B cell (primary cell): Measurements from ENCODE around the gene LARGE2. TPM values are rescaled to one million over a fixed set of nuclear protein-coding genes. Genes with fewer than 3 reads are reported as not detected.

ENCODE experiments used
- ATAC-seq: fragments of 200-7000 bp; cut with Tn5 transposase; one replicate; pipeline ENCODE4 v1.10.0; 2021; ENCODE audit warnings: low read depth, mild to moderate bottlenecking, moderate number of reproducible peaks, moderate library complexity
- CTCF ChIA-PET: fragments of 350-600 bp; sonication (Branson Sonifier 250); formaldehyde crosslinking; loops from one replicate; lab custom pipeline; 2021; ENCODE audit warnings: antibody characterized with exemption, inconsistent platforms; lab: Charles Lee
- POLR2A ChIA-PET: fragments of 350-600 bp; sonication (Branson Sonifier 250); formaldehyde crosslinking; loops from one replicate; lab custom pipeline; 2021; ENCODE audit warnings: antibody characterized with exemption; lab: Charles Lee
- DNase-seq: peaks from one replicate; pipeline ENCODE4 v3.0.0; 2013
- H2AFZ ChIP-seq: 2 replicates; pipeline ENCODE4 v1.6.1; 2012; ENCODE audit warnings: mild to moderate bottlenecking, low read depth, low read length; ENCODE audit not compliant: insufficient read depth, poor library complexity, severe bottlenecking
- H3K27ac ChIP-seq, 2 donors: 1 replicate in 1 of 2; 2 replicates in 1 of 2; pipeline ENCODE4 v1.5.1; 2012 to 2013; ENCODE audit warnings: low read length in 2 of 2, mild to moderate bottlenecking in 2 of 2, moderate library complexity in 1 of 2
- H3K27me3 ChIP-seq, 4 experiments: fragments of 200-600 bp in 1 of 4; sonication (generic) in 1 of 4; replicated peaks in 1 of 4; 1 replicate in 2 of 4; 2 replicates in 2 of 4; pipeline versions ENCODE4 v1.6.1 to v1.7.0; 2013 to 2016; ENCODE audit warnings: low read length in 3 of 4, mild to moderate bottlenecking in 2 of 4, mixed read lengths in 1 of 4, moderate library complexity in 1 of 4; ENCODE audit not compliant: insufficient read depth in 4 of 4, control insufficient read depth in 3 of 4; ENCODE audit errors: control extremely low read depth in 1 of 4
- H3K36me3 ChIP-seq, 2 experiments: replicated peaks in 1 of 2; 1 replicate in 1 of 2; 2 replicates in 1 of 2; pipeline versions ENCODE4 v1.6.1 to v1.7.1; 2013; ENCODE audit warnings: low read length in 1 of 2; ENCODE audit not compliant: insufficient read depth in 2 of 2, control insufficient read depth in 1 of 2; ENCODE audit errors: control extremely low read depth in 1 of 2, extremely low read depth in 1 of 2
- H3K4me1 ChIP-seq, 2 donors: fragments of 200-600 bp in 1 of 2; sonication (generic) in 1 of 2; 1 replicate in 1 of 2; 2 replicates in 1 of 2; pipeline versions ENCODE4 v1.5.1 to v1.6.1; 2013 to 2017; ENCODE audit warnings: low read length in 2 of 2; ENCODE audit not compliant: control insufficient read depth in 2 of 2, insufficient read depth in 2 of 2
- H3K4me2 ChIP-seq: replicated peaks from 2 replicates; pipeline ENCODE3; 2012; ENCODE audit warnings: mild to moderate bottlenecking, low read depth, low read length; ENCODE audit not compliant: poor library complexity, severe bottlenecking
- H3K4me3 ChIP-seq, 5 experiments: fragments of 200-600 bp in 1 of 5; sonication (generic) in 1 of 5; 1 replicate in 3 of 5; 2 replicates in 2 of 5; pipeline versions ENCODE4 v1.5.1 to v1.7.0; 2011 to 2016; ENCODE audit warnings: low read length in 4 of 5, mild to moderate bottlenecking in 4 of 5, low read depth in 2 of 5, control low read depth in 1 of 5, moderate library complexity in 1 of 5; ENCODE audit not compliant: insufficient read depth in 1 of 5; ENCODE audit errors: control extremely low read depth in 1 of 5, extremely low read depth in 1 of 5
- H3K79me2 ChIP-seq: fragments of 200-600 bp; sonication (generic); one replicate; pipeline ENCODE4 v1.6.0; 2016; ENCODE audit warnings: low read length; ENCODE audit not compliant: control insufficient read depth, insufficient read depth
- H3K9ac ChIP-seq: fragments of 200-600 bp; sonication (generic); 2 replicates; pipeline ENCODE4 v1.6.1; 2017; ENCODE audit warnings: mild to moderate bottlenecking, low read length, moderate library complexity
- H3K9me3 ChIP-seq, 3 donors: one replicate each; pipeline versions ENCODE4 v1.6.1 to v1.7.1; 2013; ENCODE audit warnings: low read length in 2 of 3; ENCODE audit not compliant: control insufficient read depth in 2 of 3, insufficient read depth in 1 of 3; ENCODE audit errors: control extremely low read depth in 1 of 3
- H4K20me1 ChIP-seq: 2 replicates; pipeline ENCODE4 v1.6.0; 2012; ENCODE audit warnings: mild to moderate bottlenecking, low read length; ENCODE audit not compliant: insufficient read depth, control insufficient read depth, poor library complexity, severe bottlenecking
- H3K27ac Mint-ChIP-seq: one replicate; pipeline ENCODE4 v1.8.0; 2021; ENCODE audit warnings: mixed read lengths
- H3K27me3 Mint-ChIP-seq: one replicate; pipeline ENCODE4 v1.8.0; 2021; ENCODE audit warnings: mixed read lengths
- H3K4me1 Mint-ChIP-seq: one replicate; pipeline ENCODE4 v1.8.0; 2021; ENCODE audit warnings: mixed read lengths
- H3K4me3 Mint-ChIP-seq: one replicate; pipeline ENCODE4 v1.8.0; 2021; ENCODE audit warnings: mixed read lengths
- H3K9me3 Mint-ChIP-seq: one replicate; pipeline ENCODE4 v1.8.0; 2022; ENCODE audit warnings: mixed read lengths; ENCODE audit not compliant: insufficient read depth
- EZH2 ChIP-seq: IDR thresholded peaks from 2 replicates; pipeline ENCODE4 v1.6.1; 2012; ENCODE audit warnings: borderline replicate concordance, low read depth, mild to moderate bottlenecking, moderate library complexity, low read length; ENCODE audit not compliant: insufficient read depth, poor library complexity, severe bottlenecking
- WGBS: methylation state at CpG from one replicate; pipeline ENCODE4 v1.1.5; 2013; ENCODE audit warnings: missing lambda C conversion rate; ENCODE audit not compliant: insufficient coverage; 5-methylcytosine and 5-hydroxymethylcytosine counted together
- intact Hi-C: fragments of 100-400 bp; cut with micrococcal nuclease; formaldehyde crosslinking; loops from one replicate; pipeline ENCODE4 v1.10.0; 2022
- polyA plus RNA-seq: library from polyadenylated mRNA; depleted of rRNA; stranded (reverse); fragments of >200 nt; gene quantifications from 2 replicates; pipeline ENCODE4 v1.2.3, GENCODE V29; 2012
- total RNA-seq, 2 donors: library from RNA; stranded (reverse); fragments of 120-200 nt in 1 of 2; gene quantifications; 1 replicate in 1 of 2; 2 replicates in 1 of 2; pipeline versions ENCODE4 v1.2.3 to v1.2.4, GENCODE V29; 2013 to 2022
- TF ChIP-seq, protein P1 (sequence below): fragments of 200-600 bp; IDR thresholded peaks from one replicate; pipeline ENCODE4 v1.8.0; 2022; ENCODE audit warnings: antibody characterized with exemption, mild to moderate bottlenecking

LARGE2 gene
- total and polyA plus RNA-seq, 2 donors (not counting 1 experiment from before 2014, with no cell fraction given) = 109 to 264 TPM

DNA sequence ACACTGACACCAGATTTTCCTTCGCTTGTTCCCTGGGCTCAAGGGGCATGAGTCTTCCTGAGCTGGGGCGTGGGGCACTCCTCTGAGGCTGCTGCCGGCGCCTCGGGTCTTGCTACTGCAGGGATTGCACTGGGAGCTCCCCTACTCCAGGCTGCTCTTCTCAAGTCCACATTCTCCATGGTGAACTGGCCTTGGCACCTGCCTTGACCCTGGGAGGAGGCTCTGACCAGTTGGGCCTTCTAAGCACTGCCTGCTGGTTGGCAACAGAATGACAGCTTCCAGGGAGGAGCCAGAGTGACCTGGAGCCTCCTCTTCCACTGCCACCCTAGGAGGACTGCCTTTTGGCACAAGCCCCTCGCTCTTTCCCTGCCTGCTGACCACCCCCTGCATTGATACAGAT lies 24.9 kb upstream of the LARGE2 start:
- H3K4me3 ChIP-seq = no peak overlapping the region
- DNase-seq (no peak), ATAC-seq (no peak)
- H3K27me3 ChIP-seq = peaks cover 0 to 53% (median 23%) of the 10 kb centered on the region in 4 experiments
- 95% methylated on average over 5 of the region's 6 CpGs for WGBS
- CTCF ChIA-PET = interaction anchor here (0.7 to 3.3 kb wide), 3 partner anchors 20 to 106 kb away, joined by 3 to 12 read pairs (median 3); partner anchors contain the start of gene PEX16
- H3K9me3 Mint-ChIP-seq = no peaks in the 10 kb centered on the region
- peaks cover 0 to 12% (median 0%) of the 10 kb centered on the region in 3 donors for H3K9me3 ChIP-seq
- POLR2A ChIA-PET = no interaction called here
- intact Hi-C loops = no loop called here
- no peak overlapping the region for H3K4me2 ChIP-seq
- no peak overlapping the region for H3K27ac Mint-ChIP-seq
- no peak overlapping the region for H2AFZ ChIP-seq
- no peak overlapping the region for H3K27ac ChIP-seq
- no peaks in the 10 kb centered on the region for H3K79me2 ChIP-seq
- H3K27me3 Mint-ChIP-seq = peaks cover 35% of the 10 kb centered on the region
- H3K4me1 Mint-ChIP-seq = peaks cover 12% of the 10 kb centered on the region
- TF ChIP-seq, protein P1, sequence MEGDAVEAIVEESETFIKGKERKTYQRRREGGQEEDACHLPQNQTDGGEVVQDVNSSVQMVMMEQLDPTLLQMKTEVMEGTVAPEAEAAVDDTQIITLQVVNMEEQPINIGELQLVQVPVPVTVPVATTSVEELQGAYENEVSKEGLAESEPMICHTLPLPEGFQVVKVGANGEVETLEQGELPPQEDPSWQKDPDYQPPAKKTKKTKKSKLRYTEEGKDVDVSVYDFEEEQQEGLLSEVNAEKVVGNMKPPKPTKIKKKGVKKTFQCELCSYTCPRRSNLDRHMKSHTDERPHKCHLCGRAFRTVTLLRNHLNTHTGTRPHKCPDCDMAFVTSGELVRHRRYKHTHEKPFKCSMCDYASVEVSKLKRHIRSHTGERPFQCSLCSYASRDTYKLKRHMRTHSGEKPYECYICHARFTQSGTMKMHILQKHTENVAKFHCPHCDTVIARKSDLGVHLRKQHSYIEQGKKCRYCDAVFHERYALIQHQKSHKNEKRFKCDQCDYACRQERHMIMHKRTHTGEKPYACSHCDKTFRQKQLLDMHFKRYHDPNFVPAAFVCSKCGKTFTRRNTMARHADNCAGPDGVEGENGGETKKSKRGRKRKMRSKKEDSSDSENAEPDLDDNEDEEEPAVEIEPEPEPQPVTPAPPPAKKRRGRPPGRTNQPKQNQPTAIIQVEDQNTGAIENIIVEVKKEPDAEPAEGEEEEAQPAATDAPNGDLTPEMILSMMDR = no peak
- no peak for TF ChIP-seq EZH2
- no peaks in the 10 kb centered on the region for H3K36me3 ChIP-seq
- no peak overlapping the region for H3K4me3 Mint-ChIP-seq
- H4K20me1 ChIP-seq = no peaks in the 10 kb centered on the region
- H3K4me1 ChIP-seq = peaks cover 12 to 17% of the 10 kb centered on the region in 2 donors
- H3K9ac ChIP-seq = no peak overlapping the region

DNA sequence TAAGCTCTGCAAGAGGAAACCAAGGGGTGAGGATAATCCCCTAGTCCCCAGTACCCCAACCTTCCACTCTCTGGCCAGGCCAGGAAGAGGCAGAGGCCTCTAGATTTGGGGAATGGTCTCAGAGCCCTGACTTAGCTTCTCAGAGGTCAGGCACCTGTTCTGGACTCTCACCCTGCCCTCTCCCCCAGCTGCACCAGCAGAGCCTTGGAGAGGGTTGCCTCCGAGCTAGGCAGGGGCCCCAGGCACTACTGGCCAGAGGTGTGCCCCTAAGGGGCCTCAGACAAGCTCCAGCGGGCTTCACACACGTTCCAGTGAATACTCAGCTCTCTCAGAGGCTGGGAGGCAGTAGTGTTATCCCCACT lies 23.4 kb upstream of the LARGE2 start:
- no peaks in the 10 kb centered on the region for H3K36me3 ChIP-seq
- CTCF ChIA-PET = interaction anchor here (1.2 to 3.3 kb wide), 4 partner anchors 19 to 108 kb away, joined by 3 to 12 read pairs (median 4); partner anchors contain the start of gene PEX16
- peak overlapping the region; percentile 66 for H3K9ac ChIP-seq
- H3K27me3 ChIP-seq = peaks cover 0 to 47% (median 21%) of the 10 kb centered on the region in 4 experiments
- peak overlapping the region in 4 of 5 experiments; percentile 37 to 59 (median 50) for H3K4me3 ChIP-seq
- Mint-ChIP-seq H3K4me3 (peak overlapping the region; percentile 81), H3K27ac (no peak overlapping the region), H3K4me1 (peaks cover 12% of the 10 kb centered on the region), H3K9me3 (no peaks in the 10 kb centered on the region), H3K27me3 (peaks cover 28% of the 10 kb centered on the region)
- no peak for DNase-seq
- H3K79me2 ChIP-seq = no peaks in the 10 kb centered on the region
- no peak for ATAC-seq
- WGBS = 13% methylated on average over 3 of the region's 3 CpGs
- H3K27ac ChIP-seq = no peak overlapping the region
- H4K20me1 ChIP-seq = no peaks in the 10 kb centered on the region
- POLR2A ChIA-PET = interaction anchor here (0.6 to 1.2 kb wide), 2 partner anchors 31 to 957 kb away, joined by 3 to 4 read pairs; no protein-coding TSS in a partner anchor
- TF ChIP-seq, protein P1 = no peak
- TF ChIP-seq EZH2 = no peak
- intact Hi-C loops = loop anchor here (1.0 kb wide), 4 partner anchors 14 to 52 kb away; partner anchors contain the start of genes CRY2 and MAPK8IP1
- H2AFZ ChIP-seq = peak overlapping the region; percentile 73
- peaks cover 0 to 12% (median 0%) of the 10 kb centered on the region in 3 donors for H3K9me3 ChIP-seq
- H3K4me2 ChIP-seq = peak overlapping the region; percentile 93
- H3K4me1 ChIP-seq = peaks cover 12 to 17% of the 10 kb centered on the region in 2 donors
